ENCODE data around the gene PLPP1.
"Not testable (repeated sequence)": the region's sequence is repeated elsewhere in the genome, so short reads cannot be mapped to it uniquely, and the experiment has no call there.

GRCh38 chr5:55505711-55506110 is 29.1 kb downstream of the PLPP1 start:
- not testable (repeated sequence) for TF ChIP-seq BHLHE40 (IDR thresholded peaks at IDR 0.05; ENCODE audit: borderline replicate concordance); FOXK2 (IDR thresholded peaks at IDR 0.05); ZNF384 (IDR thresholded peaks at IDR 0.05); FOXA1 (IDR thresholded peaks at IDR 0.05); NFRKB (IDR thresholded peaks at IDR 0.05); SP1 (IDR thresholded peaks at IDR 0.05); ELF4 (IDR thresholded peaks at IDR 0.05); FOXM1 (IDR thresholded peaks at IDR 0.05; ENCODE audit: borderline replicate concordance); CTBP1 (IDR thresholded peaks at IDR 0.05; ENCODE audit: borderline replicate concordance); PKNOX1 (IDR thresholded peaks at IDR 0.05); LEF1 (IDR thresholded peaks at IDR 0.05; ENCODE audit: borderline replicate concordance); TARDBP (IDR thresholded peaks at IDR 0.05); HDGF (IDR thresholded peaks at IDR 0.05; ENCODE audit: borderline replicate concordance)
